ENCODE measurements around the gene MRPS27. TPM values are rescaled to one million over a fixed set of nuclear protein-coding genes. Genes with fewer than 3 reads are reported as not detected.

MRPS27 gene
- total and polyA plus RNA-seq, 2 of the 13 experiments (the other 11 are each of a cell fraction or from before 2014, with no cell fraction given) = 71.8 to 115 TPM

DNA sequence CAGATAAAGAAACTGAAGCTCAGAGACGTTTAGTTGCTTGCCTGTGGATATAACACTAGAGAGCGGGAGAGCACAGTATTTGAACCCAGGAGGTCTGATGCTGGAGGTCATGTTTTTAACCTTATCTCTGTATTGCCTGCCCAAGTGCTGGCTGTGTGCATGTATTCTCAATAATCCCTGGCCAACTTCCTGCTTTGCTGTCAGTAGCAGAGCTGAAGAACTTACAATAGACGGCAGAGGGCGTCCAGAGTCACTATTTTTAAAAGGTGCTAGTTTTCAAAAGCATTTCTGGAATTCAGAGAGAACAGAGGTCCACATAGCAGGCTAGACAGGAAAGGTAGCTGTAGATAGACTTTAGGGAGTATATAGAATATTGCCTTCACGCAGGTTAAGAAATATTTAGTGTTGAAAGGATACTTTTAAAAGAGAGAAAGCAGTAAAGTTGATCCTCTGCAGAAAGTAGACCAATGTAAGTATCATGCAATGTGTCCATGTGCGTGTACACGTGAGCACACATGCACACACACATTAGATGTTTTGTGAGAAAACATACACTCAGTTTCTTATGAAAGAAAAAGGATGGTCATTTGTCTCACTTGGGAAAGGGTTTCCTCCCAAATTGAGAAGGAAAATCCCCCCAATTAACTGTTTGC is 46.4 kb upstream of the MRPS27 start (continued):
- TF ChIP-seq ZXDC (CRISPR knock-in tag; IDR thresholded peaks at IDR 0.05) = no peak
- TF ChIP-seq ATF7 (IDR thresholded peaks at IDR 0.05) = no peak
- no peak for TF ChIP-seq ATF7 (CRISPR knock-in tag; IDR thresholded peaks at IDR 0.05)
- no peak for TF ChIP-seq ZNF138 (CRISPR knock-in tag; IDR thresholded peaks at IDR 0.05; ENCODE audit: low read depth)
- no peak for TF ChIP-seq THAP8 (CRISPR knock-in tag; IDR thresholded peaks at IDR 0.05; ENCODE audit: borderline replicate concordance)
- no peak for TF ChIP-seq ZNF501 (CRISPR knock-in tag; IDR thresholded peaks at IDR 0.05)
- no peak for TF ChIP-seq ZNF644 (CRISPR knock-in tag; IDR thresholded peaks at IDR 0.05; ENCODE audit: low read depth)
- no peak for TF ChIP-seq ZNF225 (CRISPR knock-in tag; IDR thresholded peaks at IDR 0.05)
- no peak for TF ChIP-seq ZNF724P (CRISPR knock-in tag; IDR thresholded peaks at IDR 0.05; ENCODE audit: borderline replicate concordance)
- no peak for TF ChIP-seq HDAC6 (IDR thresholded peaks at IDR 0.05; ENCODE audit: low read depth, low read length)
- TF ChIP-seq SMC3 (IDR thresholded peaks at IDR 0.05; ENCODE audit: low read length) = peak; percentile 64; the same call in 1 of the 2 replicates
- TF ChIP-seq, protein P1, sequence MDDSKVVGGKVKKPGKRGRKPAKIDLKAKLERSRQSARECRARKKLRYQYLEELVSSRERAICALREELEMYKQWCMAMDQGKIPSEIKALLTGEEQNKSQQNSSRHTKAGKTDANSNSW (CRISPR knock-in tag; IDR thresholded peaks at IDR 0.05; ENCODE audit: borderline replicate concordance) = no peak
- TF ChIP-seq, protein P2, sequence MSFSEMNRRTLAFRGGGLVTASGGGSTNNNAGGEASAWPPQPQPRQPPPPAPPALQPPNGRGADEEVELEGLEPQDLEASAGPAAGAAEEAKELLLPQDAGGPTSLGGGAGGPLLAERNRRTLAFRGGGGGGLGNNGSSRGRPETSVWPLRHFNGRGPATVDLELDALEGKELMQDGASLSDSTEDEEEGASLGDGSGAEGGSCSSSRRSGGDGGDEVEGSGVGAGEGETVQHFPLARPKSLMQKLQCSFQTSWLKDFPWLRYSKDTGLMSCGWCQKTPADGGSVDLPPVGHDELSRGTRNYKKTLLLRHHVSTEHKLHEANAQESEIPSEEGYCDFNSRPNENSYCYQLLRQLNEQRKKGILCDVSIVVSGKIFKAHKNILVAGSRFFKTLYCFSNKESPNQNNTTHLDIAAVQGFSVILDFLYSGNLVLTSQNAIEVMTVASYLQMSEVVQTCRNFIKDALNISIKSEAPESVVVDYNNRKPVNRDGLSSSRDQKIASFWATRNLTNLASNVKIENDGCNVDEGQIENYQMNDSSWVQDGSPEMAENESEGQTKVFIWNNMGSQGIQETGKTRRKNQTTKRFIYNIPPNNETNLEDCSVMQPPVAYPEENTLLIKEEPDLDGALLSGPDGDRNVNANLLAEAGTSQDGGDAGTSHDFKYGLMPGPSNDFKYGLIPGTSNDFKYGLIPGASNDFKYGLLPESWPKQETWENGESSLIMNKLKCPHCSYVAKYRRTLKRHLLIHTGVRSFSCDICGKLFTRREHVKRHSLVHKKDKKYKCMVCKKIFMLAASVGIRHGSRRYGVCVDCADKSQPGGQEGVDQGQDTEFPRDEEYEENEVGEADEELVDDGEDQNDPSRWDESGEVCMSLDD (CRISPR knock-in tag; IDR thresholded peaks at IDR 0.05; ENCODE audit: borderline replicate concordance) = no peak
- TF ChIP-seq TOPORS (CRISPR knock-in tag; IDR thresholded peaks at IDR 0.05) = no peak
- no peak for TF ChIP-seq REXO4 (CRISPR knock-in tag; IDR thresholded peaks at IDR 0.05; ENCODE audit: borderline replicate concordance)
- TF ChIP-seq, protein P3, sequence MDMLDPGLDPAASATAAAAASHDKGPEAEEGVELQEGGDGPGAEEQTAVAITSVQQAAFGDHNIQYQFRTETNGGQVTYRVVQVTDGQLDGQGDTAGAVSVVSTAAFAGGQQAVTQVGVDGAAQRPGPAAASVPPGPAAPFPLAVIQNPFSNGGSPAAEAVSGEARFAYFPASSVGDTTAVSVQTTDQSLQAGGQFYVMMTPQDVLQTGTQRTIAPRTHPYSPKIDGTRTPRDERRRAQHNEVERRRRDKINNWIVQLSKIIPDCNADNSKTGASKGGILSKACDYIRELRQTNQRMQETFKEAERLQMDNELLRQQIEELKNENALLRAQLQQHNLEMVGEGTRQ (IDR thresholded peaks at IDR 0.05; ENCODE audit: low read depth, low read length) = no peak
- TF ChIP-seq, protein P3 (CRISPR knock-in tag; IDR thresholded peaks at IDR 0.05; ENCODE audit: borderline replicate concordance) = no peak
- TF ChIP-seq ZNF547 (CRISPR knock-in tag; IDR thresholded peaks at IDR 0.05) = no peak
- peak; percentile 28; the same call in 1 of the 2 replicates for TF ChIP-seq HOMEZ (CRISPR knock-in tag; IDR thresholded peaks at IDR 0.05; ENCODE audit: low read depth)
- no peak for TF ChIP-seq GABPA (IDR thresholded peaks at IDR 0.05; ENCODE audit: low read depth, low read length)
- TF ChIP-seq GABPA (CRISPR knock-in tag; IDR thresholded peaks at IDR 0.05; ENCODE audit: low read depth) = no peak

All from HepG2 (cell line).